Measurements from ENCODE around the gene GATB. TPM values are rescaled to one million over a fixed set of nuclear protein-coding genes. Genes with fewer than 3 reads are reported as not detected.

The GATB gene
- total RNA-seq, 1 donor from 2014 or later: 20.9 TPM

DNA sequence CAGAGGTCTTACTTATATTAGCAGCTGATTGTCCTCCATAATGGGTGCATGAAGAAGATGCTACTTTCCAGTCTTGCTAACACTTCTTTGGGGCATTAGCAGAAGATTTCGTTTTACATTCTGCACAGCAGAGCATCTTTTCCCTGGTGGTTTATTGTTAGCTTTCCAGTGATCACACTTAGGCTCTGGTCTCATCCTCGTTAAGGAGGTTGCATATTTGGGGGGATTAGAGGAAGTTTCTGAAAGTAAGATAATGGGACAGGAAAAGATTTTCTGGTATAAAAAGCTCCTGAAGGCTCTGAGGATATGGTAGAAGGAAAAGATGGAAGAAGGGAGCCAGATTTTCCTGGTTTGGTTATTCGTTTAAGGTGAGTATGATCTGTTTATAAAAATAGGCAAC is 134.1 kb downstream of the GATB start:
- TF ChIP-seq, protein P1, sequence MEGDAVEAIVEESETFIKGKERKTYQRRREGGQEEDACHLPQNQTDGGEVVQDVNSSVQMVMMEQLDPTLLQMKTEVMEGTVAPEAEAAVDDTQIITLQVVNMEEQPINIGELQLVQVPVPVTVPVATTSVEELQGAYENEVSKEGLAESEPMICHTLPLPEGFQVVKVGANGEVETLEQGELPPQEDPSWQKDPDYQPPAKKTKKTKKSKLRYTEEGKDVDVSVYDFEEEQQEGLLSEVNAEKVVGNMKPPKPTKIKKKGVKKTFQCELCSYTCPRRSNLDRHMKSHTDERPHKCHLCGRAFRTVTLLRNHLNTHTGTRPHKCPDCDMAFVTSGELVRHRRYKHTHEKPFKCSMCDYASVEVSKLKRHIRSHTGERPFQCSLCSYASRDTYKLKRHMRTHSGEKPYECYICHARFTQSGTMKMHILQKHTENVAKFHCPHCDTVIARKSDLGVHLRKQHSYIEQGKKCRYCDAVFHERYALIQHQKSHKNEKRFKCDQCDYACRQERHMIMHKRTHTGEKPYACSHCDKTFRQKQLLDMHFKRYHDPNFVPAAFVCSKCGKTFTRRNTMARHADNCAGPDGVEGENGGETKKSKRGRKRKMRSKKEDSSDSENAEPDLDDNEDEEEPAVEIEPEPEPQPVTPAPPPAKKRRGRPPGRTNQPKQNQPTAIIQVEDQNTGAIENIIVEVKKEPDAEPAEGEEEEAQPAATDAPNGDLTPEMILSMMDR (conservative IDR thresholded peaks at IDR 0.05; ENCODE audit: low read depth, low read length): no peak
- no peak for DNase-seq (ENCODE audit: low read depth)
- no peak overlapping the region for H3K4me3 ChIP-seq (ENCODE audit: low read depth, low read length)

DNA sequence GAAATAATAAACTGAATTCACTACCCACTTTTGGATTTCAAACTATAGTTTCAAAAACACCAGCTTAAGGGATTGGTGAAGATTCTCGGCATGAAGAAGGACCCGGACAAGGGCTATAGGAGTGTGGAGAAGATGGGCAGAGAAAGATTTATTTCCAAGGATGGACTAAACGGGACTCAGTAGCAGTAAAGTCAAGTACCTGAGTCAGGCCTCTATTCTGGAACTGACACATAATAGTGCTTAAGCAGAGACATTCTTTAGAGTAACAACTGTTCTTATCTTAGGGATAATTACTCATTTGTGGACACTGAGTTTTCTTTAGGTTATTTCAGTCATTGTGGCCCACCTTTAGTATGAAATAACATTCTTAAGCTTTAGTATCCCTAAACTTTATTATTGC is 134.6 kb downstream of the GATB start:
- DNase-seq (ENCODE audit: low read depth): no peak
- TF ChIP-seq, protein P1 (conservative IDR thresholded peaks at IDR 0.05; ENCODE audit: low read depth, low read length): no peak
- no peak overlapping the region for H3K4me3 ChIP-seq (ENCODE audit: low read depth, low read length)

DNA sequence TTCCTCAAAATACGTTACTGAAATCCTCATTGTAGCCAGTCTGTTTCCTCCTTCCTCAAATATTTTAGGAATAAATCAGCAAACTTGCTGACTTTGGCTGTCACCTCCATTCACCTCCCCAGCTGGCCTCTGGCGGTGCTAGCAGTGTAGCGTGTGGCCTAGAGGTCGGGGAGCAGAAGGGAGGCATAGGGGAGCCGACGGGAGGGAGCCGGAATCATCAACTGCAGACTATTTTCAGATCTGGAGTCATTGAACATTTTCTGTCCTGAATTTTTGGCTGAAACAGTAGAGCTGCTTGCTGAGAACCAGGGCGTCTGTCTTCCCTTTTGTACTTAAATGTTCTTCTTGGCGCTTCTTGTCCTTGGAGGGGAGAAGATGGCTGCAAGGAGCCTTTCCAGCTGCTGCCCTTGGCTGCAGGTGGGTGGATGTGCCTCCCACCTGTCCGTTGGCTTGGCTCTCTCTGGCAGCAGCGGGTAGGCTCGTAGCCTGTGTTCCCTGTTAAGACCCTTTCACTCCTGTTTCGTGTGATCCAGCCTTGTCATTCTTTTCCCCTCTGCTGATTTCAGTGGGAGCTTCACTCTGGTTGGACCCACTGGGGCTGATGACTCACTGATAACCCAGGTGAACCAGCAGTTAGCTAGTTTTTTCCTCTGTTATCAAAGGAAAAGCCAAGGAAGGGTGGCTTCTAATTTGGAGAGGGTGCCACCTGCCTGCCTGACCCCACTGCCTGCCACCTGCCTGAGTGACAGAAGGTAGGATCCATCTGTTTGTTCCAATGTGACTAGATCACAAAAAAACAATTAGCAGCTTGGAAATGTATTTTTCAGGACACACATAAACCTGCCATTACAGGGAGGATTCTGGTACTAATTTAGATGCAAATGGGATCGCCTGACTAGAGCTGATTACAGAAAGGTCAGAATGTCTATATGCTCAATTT is 135.9 kb downstream of the GATB start:
- H3K4me3 ChIP-seq (ENCODE audit: low read depth, low read length): no peak overlapping the region
- no peak for DNase-seq (ENCODE audit: low read depth)
- TF ChIP-seq, protein P1 (conservative IDR thresholded peaks at IDR 0.05; ENCODE audit: low read depth, low read length): no peak
